H1 (cell line): Measurements from ENCODE around the gene SLC9C1. TPM values are rescaled to one million over a fixed set of nuclear protein-coding genes. Genes with fewer than 3 reads are reported as not detected.

Source experiments
- CTCF ChIA-PET: fragments of 300-600 bp; sonication (Branson Sonifier 250); formaldehyde crosslinking; loops from one replicate; lab custom pipeline; 2021; ENCODE audit not compliant: partially characterized antibody; lab: Charles Lee
- POLR2A ChIA-PET: fragments of 300-600 bp; sonication (Branson Sonifier 250); formaldehyde crosslinking; loops from one replicate; lab custom pipeline; 2021; ENCODE audit warnings: inconsistent platforms; ENCODE audit not compliant: partially characterized antibody; lab: Charles Lee
- DNase-seq, 2 experiments: peaks; one replicate each; pipeline versions ENCODE4 v3.0.0 to v3.0.0-alpha.2; 2010 to 2022; ENCODE audit warnings: low spot score in 2 of 2, low read depth in 1 of 2, mixed read lengths in 1 of 2
- FAIRE-seq: peaks from 2 replicates; lab custom pipeline; 2011; peaks lifted over from hg19 to GRCh38; lab: Jason Lieb, UNC
- H2AFZ ChIP-seq: 2 replicates; pipeline ENCODE4 v1.8.1; 2012; ENCODE audit warnings: low read length, inconsistent platforms
- H2AK5ac ChIP-seq: 2 replicates; pipeline ENCODE4 v1.6.1; 2013; ENCODE audit warnings: low read depth, low read length
- H2BK120ac ChIP-seq: replicated peaks from 2 replicates; pipeline ENCODE3; 2013; ENCODE audit warnings: low read depth, low read length, inconsistent platforms
- H2BK12ac ChIP-seq: 2 replicates; pipeline ENCODE4 v1.6.1; 2013; ENCODE audit warnings: low read depth, low read length
- H2BK15ac ChIP-seq: 2 replicates; pipeline ENCODE4 v1.6.1; 2013; ENCODE audit warnings: low read length
- H2BK20ac ChIP-seq: 2 replicates; pipeline ENCODE4 v1.6.1; 2013; ENCODE audit warnings: low read length
- H2BK5ac ChIP-seq: 2 replicates; pipeline ENCODE4 v1.6.1; 2013; ENCODE audit warnings: low read depth, low read length
- H3K14ac ChIP-seq: 2 replicates; pipeline ENCODE4 v1.6.1; 2013; ENCODE audit warnings: inconsistent platforms; ENCODE audit not compliant: insufficient read length
- H3K18ac ChIP-seq: 2 replicates; pipeline ENCODE4 v1.6.1; 2013; ENCODE audit warnings: low read length; ENCODE audit errors: extremely low read depth
- H3K23ac ChIP-seq: 2 replicates; pipeline ENCODE4 v1.6.1; 2013; ENCODE audit warnings: inconsistent platforms; ENCODE audit not compliant: insufficient read length
- H3K23me2 ChIP-seq: 2 replicates; pipeline ENCODE4 v1.6.1; 2013; ENCODE audit warnings: low read depth, low read length
- H3K27ac ChIP-seq: 2 replicates; pipeline ENCODE4 v1.6.1; 2011; ENCODE audit warnings: low read depth, low read length, inconsistent platforms
- H3K27me3 ChIP-seq, 4 experiments: replicated peaks in 1 of 4; 1 replicate in 1 of 4; 2 replicates in 3 of 4; pipeline versions ENCODE4 v1.6.1 to v1.8.1; 2011 to 2013; ENCODE audit warnings: low read length in 3 of 4, mild to moderate bottlenecking in 3 of 4, inconsistent platforms in 2 of 4, mixed read lengths in 2 of 4, moderate library complexity in 1 of 4; ENCODE audit not compliant: control insufficient read depth in 3 of 4, insufficient read depth in 3 of 4; ENCODE audit errors: extremely low read depth in 1 of 4
- H3K36me3 ChIP-seq, 4 experiments: 2 replicates each; pipeline versions ENCODE4 v1.6.1 to v1.8.1; 2011 to 2013; ENCODE audit warnings: mild to moderate bottlenecking in 4 of 4, low read length in 3 of 4, moderate library complexity in 2 of 4, control low read depth in 1 of 4, inconsistent platforms in 1 of 4; ENCODE audit not compliant: insufficient read depth in 4 of 4, control insufficient read depth in 2 of 4
- H3K4ac ChIP-seq: replicated peaks from 2 replicates; pipeline ENCODE3; 2013; ENCODE audit warnings: low read length, low read depth, mixed read lengths, inconsistent platforms; ENCODE audit not compliant: insufficient read length
- H3K4me1 ChIP-seq, 4 experiments: replicated peaks in 1 of 4; 1 replicate in 1 of 4; 2 replicates in 3 of 4; pipeline versions ENCODE4 v1.6.1 to v1.8.1; 2011 to 2013; ENCODE audit warnings: low read length in 3 of 4, inconsistent platforms in 2 of 4, mixed read lengths in 1 of 4; ENCODE audit not compliant: insufficient read depth in 4 of 4, control insufficient read depth in 3 of 4
- H3K4me2 ChIP-seq, 2 experiments: 2 replicates each; pipeline versions ENCODE4 v1.6.1 to v1.8.1; 2011 to 2013; ENCODE audit warnings: low read depth in 2 of 2, low read length in 2 of 2, control low read depth in 1 of 2, inconsistent platforms in 1 of 2, mild to moderate bottlenecking in 1 of 2; ENCODE audit not compliant: insufficient read depth in 1 of 2
- H3K4me3 ChIP-seq, 4 experiments: fragments of 200-600, 300-600 bp in 1 of 4; sonication (generic), shearing (Covaris generic), sonication (Bioruptor Twin) in 1 of 4; 2 replicates each; pipeline versions ENCODE4 v1.5.1 to v1.8.1; 2011 to 2016; ENCODE audit warnings: low read length in 4 of 4, low read depth in 3 of 4, control low read depth in 2 of 4, inconsistent platforms in 2 of 4, mild to moderate bottlenecking in 2 of 4, mixed read lengths in 1 of 4, moderate library complexity in 1 of 4; ENCODE audit not compliant: insufficient read depth in 2 of 4; ENCODE audit errors: extremely low read depth in 1 of 4
- H3K56ac ChIP-seq: replicated peaks from 2 replicates; pipeline ENCODE3; 2013; ENCODE audit warnings: low read depth, mild to moderate bottlenecking, mixed read lengths, low read length, inconsistent platforms; ENCODE audit not compliant: insufficient read length
- H3K79me1 ChIP-seq: 2 replicates; pipeline ENCODE4 v1.6.1; 2013; ENCODE audit warnings: low read depth, low read length, control low read depth
- H3K79me2 ChIP-seq, 2 experiments: 2 replicates each; pipeline versions ENCODE4 v1.6.1 to v1.8.1; 2012 to 2013; ENCODE audit warnings: low read length in 2 of 2, mild to moderate bottlenecking in 2 of 2, inconsistent platforms in 1 of 2; ENCODE audit not compliant: insufficient read depth in 2 of 2, control insufficient read depth in 1 of 2
- H3K9ac ChIP-seq, 4 experiments: replicated peaks in 1 of 4; 1 replicate in 1 of 4; 2 replicates in 3 of 4; pipeline versions ENCODE4 v1.6.1 to v1.8.1; 2011 to 2013; ENCODE audit warnings: low read depth in 3 of 4, low read length in 3 of 4, control low read depth in 2 of 4, mild to moderate bottlenecking in 2 of 4, moderate library complexity in 2 of 4, inconsistent platforms in 1 of 4; ENCODE audit errors: extremely low read depth in 1 of 4
- H3K9me3 ChIP-seq, 2 experiments: 2 replicates each; pipeline versions ENCODE4 v1.6.1 to v1.8.1; 2012 to 2013; ENCODE audit warnings: mild to moderate bottlenecking in 2 of 2, moderate library complexity in 2 of 2, control low read depth in 1 of 2, inconsistent platforms in 1 of 2, low read depth in 1 of 2, low read length in 1 of 2, mixed read lengths in 1 of 2; ENCODE audit not compliant: insufficient read depth in 2 of 2
- H4K20me1 ChIP-seq, 2 experiments: replicated peaks in 1 of 2; 2 replicates each; pipeline versions ENCODE3 to v1.8.1; 2011 to 2013; ENCODE audit warnings: inconsistent platforms in 2 of 2, low read length in 2 of 2, mild to moderate bottlenecking in 1 of 2; ENCODE audit not compliant: insufficient read depth in 2 of 2, control insufficient read depth in 1 of 2
- H4K5ac ChIP-seq: 2 replicates; pipeline ENCODE4 v1.6.1; 2013; ENCODE audit warnings: low read length, low read depth, mixed read lengths, inconsistent platforms; ENCODE audit not compliant: insufficient read length
- H4K8ac ChIP-seq: 2 replicates; pipeline ENCODE4 v1.8.0; 2013; ENCODE audit warnings: mild to moderate bottlenecking, moderate library complexity, low read length, inconsistent platforms; ENCODE audit not compliant: insufficient read depth; ENCODE audit errors: extremely low read depth
- H4K91ac ChIP-seq: replicated peaks from 2 replicates; pipeline ENCODE3; 2013; ENCODE audit warnings: low read length, mixed read lengths, inconsistent platforms; ENCODE audit not compliant: insufficient read length
- E2F6 ChIP-seq: IDR thresholded peaks from 2 replicates; pipeline ENCODE4 v1.6.1; 2012; ENCODE audit warnings: inconsistent platforms
- JUND ChIP-seq: IDR thresholded peaks from 2 replicates; pipeline ENCODE4 v1.6.1; 2011; ENCODE audit warnings: mild to moderate bottlenecking, improper control_type of control experiment, low read length
- POU5F1 ChIP-seq: IDR thresholded peaks from 2 replicates; pipeline ENCODE4 v1.6.1; 2011; ENCODE audit warnings: low read depth, mild to moderate bottlenecking, low read length, moderate library complexity
- SIN3A ChIP-seq, 2 experiments: IDR thresholded peaks in 1 of 2; conservative IDR thresholded peaks in 1 of 2; 2 replicates each; pipeline ENCODE4 v1.6.1; 2011 to 2012; ENCODE audit warnings: low read length in 2 of 2, improper control_type of control experiment in 1 of 2, low read depth in 1 of 2, mild to moderate bottlenecking in 1 of 2
- USF2 ChIP-seq: IDR thresholded peaks from 2 replicates; pipeline ENCODE4 v1.6.1; 2011; ENCODE audit warnings: low read length, improper control_type of control experiment
- WGBS, 2 experiments: shearing (Covaris generic) in 1 of 2; methylation state at CpG; one replicate each; pipeline versions ENCODE4 v1.1.6 to v1.1.7; 2013 to 2015; ENCODE audit warnings: low lambda C conversion rate in 2 of 2, mixed read lengths in 2 of 2, inconsistent platforms in 1 of 2, low coverage in 1 of 2, missing lambda C conversion rate in 1 of 2; ENCODE audit not compliant: insufficient replicate concordance in 2 of 2, insufficient coverage in 1 of 2, insufficient read length in 1 of 2; ENCODE audit errors: extremely low coverage in 1 of 2, missing lambda C conversion rate in 1 of 2; 5-methylcytosine and 5-hydroxymethylcytosine counted together
- polyA plus RNA-seq, 7 experiments: library from polyadenylated mRNA; depleted of rRNA in 3 of 7; stranded (reverse) in 5 of 7; unstranded in 2 of 7; fragments of >200 nt in 5 of 7; fragments of 200-250 nt in 2 of 7; gene quantifications; 1 replicate in 5 of 7; 2 replicates in 1 of 7; 4 replicates in 1 of 7; pipeline versions ENCODE4 v1.2.1 to v1.2.3, GENCODE V29; 2011 to 2013; ENCODE audit warnings: missing spikeins in 2 of 7, mixed read lengths in 2 of 7
- total RNA-seq: library from RNA; stranded (reverse); fragmentation: NEBNext Ultra II Directional; extraction: Animal tissue kit (Norgen Biotek cat#: 25700); gene quantifications from 2 replicates; pipeline ENCODE4 v1.2.1, GENCODE V29; 2021

SLC9C1 gene
- total and polyA plus RNA-seq, 2 of the 8 experiments (the other 6 are each of a cell fraction or from before 2014, with no cell fraction given): 0.15 to 0.24 TPM

- Histone ChIP-seq H3K4me2 (no peak overlapping the region), H2AFZ (no peak overlapping the region), H4K5ac (no peak overlapping the region), H3K36me3 (no peaks in the 10 kb centered on the region), H2BK20ac (no peak overlapping the region), H3K4me3 (no peak overlapping the region), H3K9me3 (peaks cover 0 to 6% of the 10 kb centered on the region in 2 experiments; a peak in 2 of 4 replicates), H4K20me1 (no peaks in the 10 kb centered on the region), H3K27ac (no peak overlapping the region), H2BK12ac (no peak overlapping the region), H2BK5ac (no peak overlapping the region), H2BK120ac (no peak overlapping the region), H3K27me3 (no peaks in the 10 kb centered on the region), H2AK5ac (no peak overlapping the region), H4K8ac (no peak overlapping the region), H3K9ac (no peak overlapping the region), H3K23ac (no peak overlapping the region), H3K4ac (no peak overlapping the region), H2BK15ac (no peak overlapping the region), H3K4me1 (peaks cover 1 to 8% (median 3%) of the 10 kb centered on the region in 4 experiments; a peak in 4 of 7 replicates), H3K79me2 (no peaks in the 10 kb centered on the region), H3K14ac (no peak overlapping the region), H3K79me1 (no peaks in the 10 kb centered on the region), H3K23me2 (no peaks in the 10 kb centered on the region), H3K56ac (no peak overlapping the region), H3K18ac (no peak overlapping the region), H4K91ac (no peak overlapping the region)
- 97% methylated on average over 1 of the region's 1 CpG; no CpG with 5 or more reads in 1 of the 2 experiments for WGBS, 2 experiments
- DNase-seq (no peak), FAIRE-seq (no peak)
- ChIA-PET POLR2A (interaction anchor here (0.7 kb wide), 1 partner anchor 21 kb away, joined by 3 read pairs; no protein-coding TSS in a partner anchor), CTCF (no interaction called here)
- TF ChIP-seq SIN3A (conservative IDR thresholded peaks at IDR 0.05 in 1 of 2, IDR thresholded peaks at IDR 0.05 in 1 of 2; ENCODE audit: low read depth in 1 of 2, low read length in 2 of 2) (no peak), JUND (no peak), USF2 (no peak), E2F6 (no peak), POU5F1 (no peak)
Measured at GRCh38 chr3:112140584-112140983, 153.4 kb downstream of the SLC9C1 start.
